CD14-positive monocyte (primary cell): ENCODE results near the gene TMEM258. TPM values are rescaled to one million over a fixed set of nuclear protein-coding genes. Genes with fewer than 3 reads are reported as not detected.

Source experiments
- DNase-seq, 3 donors: peaks; one replicate each; pipeline ENCODE4 v3.0.0-alpha.2; 2011 to 2022
- H2AFZ ChIP-seq: 2 replicates; pipeline ENCODE4 v1.6.0; 2012; ENCODE audit warnings: mild to moderate bottlenecking, low read depth, low read length, inconsistent platforms; ENCODE audit not compliant: insufficient read depth, poor library complexity, severe bottlenecking
- H3K27ac ChIP-seq, 2 donors: 1 replicate in 1 of 2; 2 replicates in 1 of 2; pipeline ENCODE4 v1.5.1; 2012 to 2013; ENCODE audit warnings: low read length in 2 of 2, control low read depth in 1 of 2, inconsistent platforms in 1 of 2, low read depth in 1 of 2, mild to moderate bottlenecking in 1 of 2
- H3K27me3 ChIP-seq, 2 donors: one replicate each; pipeline versions ENCODE4 v1.6.0 to v1.6.1; 2011 to 2013; ENCODE audit warnings: low read length in 2 of 2; ENCODE audit not compliant: control insufficient read depth in 2 of 2, insufficient read depth in 2 of 2
- H3K36me3 ChIP-seq, 2 donors: replicated peaks in 1 of 2; 1 replicate in 1 of 2; 2 replicates in 1 of 2; pipeline versions ENCODE4 v1.5.1 to v1.6.1; 2012 to 2013; ENCODE audit warnings: low read length in 2 of 2, control low read depth in 1 of 2, inconsistent platforms in 1 of 2, mild to moderate bottlenecking in 1 of 2; ENCODE audit not compliant: insufficient read depth in 2 of 2, control insufficient read depth in 1 of 2
- H3K4me1 ChIP-seq, 2 donors: 1 replicate in 1 of 2; 2 replicates in 1 of 2; pipeline versions ENCODE4 v1.5.1 to v1.6.1; 2012 to 2013; ENCODE audit warnings: low read length in 2 of 2, control low read depth in 1 of 2, inconsistent platforms in 1 of 2, mild to moderate bottlenecking in 1 of 2, moderate library complexity in 1 of 2; ENCODE audit not compliant: insufficient read depth in 2 of 2, control insufficient read depth in 1 of 2
- H3K4me2 ChIP-seq: replicated peaks from 2 replicates; pipeline ENCODE3; 2012; ENCODE audit warnings: low read length, moderate library complexity, mild to moderate bottlenecking; ENCODE audit not compliant: poor library complexity, severe bottlenecking; ENCODE audit errors: extremely low read depth
- H3K4me3 ChIP-seq, 3 experiments: fragments of 200-600 bp in 1 of 3; sonication (generic) in 1 of 3; replicated peaks in 1 of 3; 1 replicate in 2 of 3; 2 replicates in 1 of 3; pipeline ENCODE4 v1.5.1; 2011 to 2013; ENCODE audit warnings: low read length in 3 of 3, mild to moderate bottlenecking in 3 of 3, control low read depth in 2 of 3, low read depth in 2 of 3, inconsistent platforms in 1 of 3, moderate library complexity in 1 of 3
- H3K79me2 ChIP-seq: 2 replicates; pipeline ENCODE4 v1.6.0; 2012; ENCODE audit warnings: mild to moderate bottlenecking, control low read depth, inconsistent platforms, low read length, moderate library complexity; ENCODE audit not compliant: insufficient read depth
- H3K9ac ChIP-seq: 2 replicates; pipeline ENCODE4 v1.6.0; 2017; ENCODE audit warnings: low read length, mild to moderate bottlenecking; ENCODE audit not compliant: insufficient read depth, poor library complexity, severe bottlenecking
- H3K9me3 ChIP-seq, 2 donors: replicated peaks in 1 of 2; 1 replicate in 1 of 2; 2 replicates in 1 of 2; pipeline versions ENCODE4 v1.5.1 to v1.6.1; 2012 to 2013; ENCODE audit warnings: low read length in 2 of 2, control low read depth in 1 of 2; ENCODE audit not compliant: control insufficient read depth in 1 of 2, insufficient read depth in 1 of 2
- H4K20me1 ChIP-seq: 2 replicates; pipeline ENCODE4 v1.6.0; 2012; ENCODE audit warnings: mild to moderate bottlenecking, low read length, control low read depth, moderate library complexity; ENCODE audit not compliant: insufficient read depth
- H3K27ac Mint-ChIP-seq, 7 donors: one replicate each; pipeline ENCODE4 v1.8.0; 2020; ENCODE audit warnings: mild to moderate bottlenecking in 7 of 7, mixed read lengths in 7 of 7, moderate library complexity in 6 of 7, inconsistent platforms in 2 of 7
- H3K27me3 Mint-ChIP-seq, 3 donors: one replicate each; pipeline ENCODE4 v1.8.0; 2021 to 2022; ENCODE audit warnings: low read depth in 3 of 3, mild to moderate bottlenecking in 3 of 3, mixed read lengths in 3 of 3, moderate library complexity in 3 of 3, inconsistent platforms in 1 of 3
- H3K36me3 Mint-ChIP-seq, 2 donors: one replicate each; pipeline ENCODE4 v1.8.0; 2020; ENCODE audit warnings: mixed read lengths in 2 of 2, inconsistent platforms in 1 of 2, mild to moderate bottlenecking in 1 of 2
- H3K4me1 Mint-ChIP-seq: one replicate; pipeline ENCODE4 v1.8.0; 2020; ENCODE audit warnings: mild to moderate bottlenecking, mixed read lengths
- H3K4me3 Mint-ChIP-seq, 2 donors: one replicate each; pipeline ENCODE4 v1.8.0; 2020; ENCODE audit warnings: mild to moderate bottlenecking in 2 of 2, mixed read lengths in 2 of 2, moderate library complexity in 1 of 2
- H3K9me3 Mint-ChIP-seq, 7 donors: one replicate each; pipeline ENCODE4 v1.8.0; 2020 to 2022; ENCODE audit warnings: mixed read lengths in 7 of 7, mild to moderate bottlenecking in 6 of 7, moderate library complexity in 6 of 7, inconsistent platforms in 2 of 7
- CTCF ChIP-seq: fragments of 200-600 bp; IDR thresholded peaks from one replicate; pipeline ENCODE4 v1.8.0; 2022; ENCODE audit warnings: antibody characterized with exemption, mild to moderate bottlenecking
- WGBS: methylation state at CpG from one replicate; pipeline ENCODE4 v1.1.5; 2013; ENCODE audit warnings: missing lambda C conversion rate; ENCODE audit not compliant: insufficient coverage; 5-methylcytosine and 5-hydroxymethylcytosine counted together
- intact Hi-C, 2 donors: fragments of 100-400 bp; cut with micrococcal nuclease; formaldehyde crosslinking; loops; one replicate each; pipeline versions ENCODE4 v1.15.0 to v1.15.1; 2023
- polyA plus RNA-seq, 3 donors: library from polyadenylated mRNA; depleted of rRNA in 1 of 3; unstranded in 2 of 3; stranded (reverse) in 1 of 3; fragments of 300-500 nt in 2 of 3; fragments of >200 nt in 1 of 3; fragmentation: Illumina TruSeq in 2 of 3; gene quantifications; 1 replicate in 2 of 3; 2 replicates in 1 of 3; pipeline ENCODE4 v1.2.3, GENCODE V29; 2012 to 2021

The TMEM258 gene
- polyA plus RNA-seq, 3 donors: 199 to 224 (median 220) TPM

GRCh38 chr11:61840371-61840770 lies 48.0 kb upstream of the TMEM258 start:
- H3K9me3 Mint-ChIP-seq: no peaks in the 10 kb centered on the region
- no peak overlapping the region for H3K27ac Mint-ChIP-seq
- H3K27ac ChIP-seq: no peak overlapping the region
- no peaks in the 10 kb centered on the region for H4K20me1 ChIP-seq
- DNase-seq: no peak
- peaks cover 10 to 11% of the 10 kb centered on the region in 2 donors for H3K4me1 ChIP-seq
- peaks cover 0 to 3% (median 2%) of the 10 kb centered on the region in 3 donors for H3K27me3 Mint-ChIP-seq
- no peak for TF ChIP-seq CTCF
- H2AFZ ChIP-seq: no peak overlapping the region
- WGBS: 94% methylated on average over 7 of the region's 7 CpGs
- H3K4me2 ChIP-seq: no peak overlapping the region
- no peaks in the 10 kb centered on the region for H3K79me2 ChIP-seq
- H3K9me3 ChIP-seq: no peaks in the 10 kb centered on the region
- peaks cover 12 to 37% of the 10 kb centered on the region in 2 donors for H3K36me3 ChIP-seq
- H3K4me1 Mint-ChIP-seq: peaks cover 13% of the 10 kb centered on the region
- no peak overlapping the region for H3K4me3 ChIP-seq
- no peak overlapping the region for H3K9ac ChIP-seq
- H3K4me3 Mint-ChIP-seq: no peak overlapping the region
- H3K36me3 Mint-ChIP-seq: peaks cover 31 to 74% of the 10 kb centered on the region in 2 donors
- H3K27me3 ChIP-seq: no peaks in the 10 kb centered on the region
- intact Hi-C loops: no loop called here

GRCh38 chr11:61839742-61840141 lies 47.3 kb upstream of the TMEM258 start:
- TF ChIP-seq CTCF: no peak
- WGBS: no CpG with 5 or more reads among the region's 2 CpGs
- peak overlapping the region in 1 of 7 donors; percentile 13 for H3K27ac Mint-ChIP-seq

More at GRCh38 chr11:61839742-61840141, 47.3 kb upstream of the TMEM258 start:
- no peak overlapping the region for H3K27ac ChIP-seq
- H3K9me3 Mint-ChIP-seq: no peaks in the 10 kb centered on the region
- no peak overlapping the region for H3K4me3 Mint-ChIP-seq
- H3K4me3 ChIP-seq: no peak overlapping the region
- H3K27me3 Mint-ChIP-seq: peaks cover 0 to 3% (median 2%) of the 10 kb centered on the region in 3 donors
- H3K9ac ChIP-seq: no peak overlapping the region
- peaks cover 28 to 69% of the 10 kb centered on the region in 2 donors for H3K36me3 Mint-ChIP-seq
- H3K79me2 ChIP-seq: no peaks in the 10 kb centered on the region
- H3K36me3 ChIP-seq: peaks cover 12 to 37% of the 10 kb centered on the region in 2 donors
- H3K9me3 ChIP-seq: no peaks in the 10 kb centered on the region
- no peak overlapping the region for H3K4me2 ChIP-seq
- H3K4me1 ChIP-seq: peaks cover 17% of the 10 kb centered on the region in 2 donors
- H2AFZ ChIP-seq: no peak overlapping the region
- no peaks in the 10 kb centered on the region for H4K20me1 ChIP-seq
- H3K4me1 Mint-ChIP-seq: peaks cover 19% of the 10 kb centered on the region
- DNase-seq: no peak
- intact Hi-C loops: no loop called here
- H3K27me3 ChIP-seq: no peaks in the 10 kb centered on the region
